Non-pigmented ciliary epithelial cell (primary cell): Measurements from ENCODE around the gene PRDM8.

Source experiments
- DNase-seq: peaks from one replicate; pipeline ENCODE4 v3.0.0-alpha.2; 2010; ENCODE audit warnings: low read depth

Gene PRDM8

GRCh38 chr4:80201252-80202151 lies 4.2 kb downstream of the PRDM8 start:
- no peak for DNase-seq

- DNase-seq = no peak
These were observed 4.9 kb downstream of the PRDM8 start for GRCh38 chr4:80202190-80202711.

- no peak for DNase-seq
These were observed 5.6 kb downstream of the PRDM8 start for GRCh38 chr4:80202741-80203553.

GRCh38 chr4:80204433-80205011 lies 7.2 kb downstream of the PRDM8 start:
- no peak for DNase-seq

GRCh38 chr4:80206111-80206510 lies 8.8 kb downstream of the PRDM8 start:
- DNase-seq = no peak

GRCh38 chr4:80206521-80207171 lies 9.3 kb downstream of the PRDM8 start:
- no peak for DNase-seq

GRCh38 chr4:80207172-80207583 lies 9.9 kb downstream of the PRDM8 start:
- DNase-seq = no peak

- DNase-seq = no peak
These were observed 10.4 kb downstream of the PRDM8 start for GRCh38 chr4:80207664-80208063.

- no peak for DNase-seq
These were observed 11.5 kb downstream of the PRDM8 start for GRCh38 chr4:80208610-80209339.

GRCh38 chr4:80209340-80209701 lies 12.0 kb downstream of the PRDM8 start:
- DNase-seq = no peak

GRCh38 chr4:80210549-80210948 lies 13.2 kb downstream of the PRDM8 start:
- DNase-seq = no peak

GRCh38 chr4:80213117-80213815 lies 16.0 kb downstream of the PRDM8 start:
- no peak for DNase-seq

GRCh38 chr4:80215449-80216052 lies 18.2 kb downstream of the PRDM8 start:
- DNase-seq = no peak

GRCh38 chr4:80216100-80216761 lies 18.9 kb downstream of the PRDM8 start:
- no peak for DNase-seq

- no peak for DNase-seq
These were observed 22.2 kb downstream of the PRDM8 start for GRCh38 chr4:80219301-80220025.

GRCh38 chr4:80220711-80221110 lies 23.4 kb downstream of the PRDM8 start:
- DNase-seq = no peak

GRCh38 chr4:80221161-80221560 lies 23.9 kb downstream of the PRDM8 start:
- no peak for DNase-seq

GRCh38 chr4:80225595-80225994 lies 28.3 kb downstream of the PRDM8 start:
- no peak for DNase-seq

- no peak for DNase-seq
These were observed 28.8 kb downstream of the PRDM8 start for GRCh38 chr4:80226094-80226493.
